ENCODE data around the gene OR56A3. TPM values are rescaled to one million over a fixed set of nuclear protein-coding genes. Genes with fewer than 3 reads are reported as not detected.
"Not testable (repeated sequence)": the region's sequence is repeated elsewhere in the genome, so short reads cannot be mapped to it uniquely, and the experiment has no call there.

The OR56A3 gene
- total RNA-seq, 1 experiment from 2014 or later = not detected

DNA sequence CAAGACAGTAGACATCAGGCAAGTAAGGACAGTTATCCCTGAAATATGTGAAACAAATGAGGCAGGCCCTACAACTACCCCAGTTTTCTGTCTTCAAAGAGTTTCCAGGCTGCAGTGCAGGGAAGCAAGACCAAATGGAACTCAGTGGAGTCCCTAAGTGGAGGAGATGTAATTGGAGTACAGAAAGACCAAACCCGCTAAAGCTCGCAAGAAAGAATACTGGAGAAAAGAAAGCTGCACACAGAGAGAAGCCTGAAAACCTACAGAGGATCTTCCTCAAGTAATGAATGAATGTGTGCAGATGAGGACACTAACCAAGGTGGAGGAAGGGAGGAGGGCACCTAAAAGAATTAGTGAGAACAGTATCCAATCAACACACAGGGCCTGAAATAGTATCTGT, 1.3 kb upstream of the OR56A3 start:
- Histone ChIP-seq H3K4me1 (ENCODE audit: control insufficient read depth, insufficient read depth, low read length) (no peaks in the 10 kb centered on the region), H3K27ac (ENCODE audit: low read length) (no peak overlapping the region), H3K4me3 (ENCODE audit: low read depth in 2 of 2, low read length in 2 of 2) (no peak overlapping the region), H3K36me3 (ENCODE audit: control insufficient read depth, insufficient read depth, low read length) (no peaks in the 10 kb centered on the region), H3K9me3 (ENCODE audit: control insufficient read depth, insufficient read depth, low read depth, low read length) (peaks cover 3% of the 10 kb centered on the region; the same call in 1 of the 2 replicates), H3K27me3 (ENCODE audit: control insufficient read depth, insufficient read depth, low read length) (no peaks in the 10 kb centered on the region; the same call in 1 of the 2 replicates)
- in situ Hi-C loops (cut with HindIII; ENCODE audit: low pct_unique_long_range_greater_than_20kb, low sequenced_read_pairs) = no loop called here
- DNase-seq (ENCODE audit: low read depth, low spot score) = no peak
- BruUV-seq (replicated peaks) = no TSS peak
- ATAC-seq = no peak
- TF ChIP-seq SIN3A (IDR thresholded peaks at IDR 0.05; ENCODE audit: borderline replicate concordance, insufficient read depth, low read depth, low read length) (no peak), POLR2AphosphoS5 (IDR thresholded peaks at IDR 0.05; ENCODE audit: low read depth, low read length) (no peak), TCF7L2 (IDR thresholded peaks at IDR 0.05; ENCODE audit: low read depth, low read length) (no peak)
- TF ChIP-seq, protein P1, sequence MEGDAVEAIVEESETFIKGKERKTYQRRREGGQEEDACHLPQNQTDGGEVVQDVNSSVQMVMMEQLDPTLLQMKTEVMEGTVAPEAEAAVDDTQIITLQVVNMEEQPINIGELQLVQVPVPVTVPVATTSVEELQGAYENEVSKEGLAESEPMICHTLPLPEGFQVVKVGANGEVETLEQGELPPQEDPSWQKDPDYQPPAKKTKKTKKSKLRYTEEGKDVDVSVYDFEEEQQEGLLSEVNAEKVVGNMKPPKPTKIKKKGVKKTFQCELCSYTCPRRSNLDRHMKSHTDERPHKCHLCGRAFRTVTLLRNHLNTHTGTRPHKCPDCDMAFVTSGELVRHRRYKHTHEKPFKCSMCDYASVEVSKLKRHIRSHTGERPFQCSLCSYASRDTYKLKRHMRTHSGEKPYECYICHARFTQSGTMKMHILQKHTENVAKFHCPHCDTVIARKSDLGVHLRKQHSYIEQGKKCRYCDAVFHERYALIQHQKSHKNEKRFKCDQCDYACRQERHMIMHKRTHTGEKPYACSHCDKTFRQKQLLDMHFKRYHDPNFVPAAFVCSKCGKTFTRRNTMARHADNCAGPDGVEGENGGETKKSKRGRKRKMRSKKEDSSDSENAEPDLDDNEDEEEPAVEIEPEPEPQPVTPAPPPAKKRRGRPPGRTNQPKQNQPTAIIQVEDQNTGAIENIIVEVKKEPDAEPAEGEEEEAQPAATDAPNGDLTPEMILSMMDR (IDR thresholded peaks at IDR 0.05) = no peak
- TF ChIP-seq, protein P2, sequence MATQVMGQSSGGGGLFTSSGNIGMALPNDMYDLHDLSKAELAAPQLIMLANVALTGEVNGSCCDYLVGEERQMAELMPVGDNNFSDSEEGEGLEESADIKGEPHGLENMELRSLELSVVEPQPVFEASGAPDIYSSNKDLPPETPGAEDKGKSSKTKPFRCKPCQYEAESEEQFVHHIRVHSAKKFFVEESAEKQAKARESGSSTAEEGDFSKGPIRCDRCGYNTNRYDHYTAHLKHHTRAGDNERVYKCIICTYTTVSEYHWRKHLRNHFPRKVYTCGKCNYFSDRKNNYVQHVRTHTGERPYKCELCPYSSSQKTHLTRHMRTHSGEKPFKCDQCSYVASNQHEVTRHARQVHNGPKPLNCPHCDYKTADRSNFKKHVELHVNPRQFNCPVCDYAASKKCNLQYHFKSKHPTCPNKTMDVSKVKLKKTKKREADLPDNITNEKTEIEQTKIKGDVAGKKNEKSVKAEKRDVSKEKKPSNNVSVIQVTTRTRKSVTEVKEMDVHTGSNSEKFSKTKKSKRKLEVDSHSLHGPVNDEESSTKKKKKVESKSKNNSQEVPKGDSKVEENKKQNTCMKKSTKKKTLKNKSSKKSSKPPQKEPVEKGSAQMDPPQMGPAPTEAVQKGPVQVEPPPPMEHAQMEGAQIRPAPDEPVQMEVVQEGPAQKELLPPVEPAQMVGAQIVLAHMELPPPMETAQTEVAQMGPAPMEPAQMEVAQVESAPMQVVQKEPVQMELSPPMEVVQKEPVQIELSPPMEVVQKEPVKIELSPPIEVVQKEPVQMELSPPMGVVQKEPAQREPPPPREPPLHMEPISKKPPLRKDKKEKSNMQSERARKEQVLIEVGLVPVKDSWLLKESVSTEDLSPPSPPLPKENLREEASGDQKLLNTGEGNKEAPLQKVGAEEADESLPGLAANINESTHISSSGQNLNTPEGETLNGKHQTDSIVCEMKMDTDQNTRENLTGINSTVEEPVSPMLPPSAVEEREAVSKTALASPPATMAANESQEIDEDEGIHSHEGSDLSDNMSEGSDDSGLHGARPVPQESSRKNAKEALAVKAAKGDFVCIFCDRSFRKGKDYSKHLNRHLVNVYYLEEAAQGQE (IDR thresholded peaks at IDR 0.05; ENCODE audit: insufficient read depth in 1 of 2, low read depth in 2 of 2, low read length in 1 of 2) = no peak
- ChIA-PET CTCF (no interaction called here), POLR2A (no interaction called here)
- intact Hi-C loops (cut with micrococcal nuclease; ENCODE audit: unreplicated experiment) = no loop called here

DNA sequence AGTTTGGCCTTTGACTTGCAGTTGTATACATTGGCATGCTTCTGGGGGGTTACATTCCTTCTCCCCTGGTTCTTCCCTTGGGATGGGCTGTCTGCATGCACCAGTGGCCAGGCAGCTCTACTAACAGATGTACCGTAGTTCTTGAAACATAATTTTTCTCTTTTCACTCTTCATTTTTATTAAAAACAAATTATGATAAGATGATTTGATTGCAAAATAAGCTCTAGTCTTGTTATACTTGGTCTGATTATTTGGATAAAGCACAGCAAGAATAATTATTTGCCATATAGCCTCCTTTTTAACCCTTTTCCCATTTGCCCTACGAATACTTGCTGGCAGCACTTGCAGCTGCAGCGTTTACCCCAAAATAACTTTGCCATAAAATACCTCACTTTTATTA, 13.5 kb downstream of the OR56A3 start:
- Histone ChIP-seq H3K4me1 (ENCODE audit: control insufficient read depth, insufficient read depth, low read length) (no peaks in the 10 kb centered on the region), H3K36me3 (ENCODE audit: control insufficient read depth, insufficient read depth, low read length) (no peaks in the 10 kb centered on the region), H3K27ac (ENCODE audit: low read length) (no peak overlapping the region), H3K27me3 (ENCODE audit: control insufficient read depth, insufficient read depth, low read length) (no peaks in the 10 kb centered on the region), H3K9me3 (ENCODE audit: control insufficient read depth, insufficient read depth, low read depth, low read length) (no peaks in the 10 kb centered on the region; the same call in 1 of the 2 replicates), H3K4me3 (ENCODE audit: low read depth in 2 of 2, low read length in 2 of 2) (no peak overlapping the region)
- ChIA-PET CTCF (no interaction called here), POLR2A (no interaction called here)
- DNase-seq (ENCODE audit: low read depth, low spot score) (no peak), ATAC-seq (no peak)
- TF ChIP-seq TCF7L2 (IDR thresholded peaks at IDR 0.05; ENCODE audit: low read depth, low read length) (no peak), POLR2AphosphoS5 (IDR thresholded peaks at IDR 0.05; ENCODE audit: low read depth, low read length) (no peak)
- TF ChIP-seq, protein P1 (IDR thresholded peaks at IDR 0.05) = no peak; the same call in 1 of the 2 replicates
- TF ChIP-seq, protein P2 (IDR thresholded peaks at IDR 0.05; ENCODE audit: insufficient read depth in 1 of 2, low read depth in 2 of 2, low read length in 1 of 2) = no peak
- in situ Hi-C loops (cut with HindIII; ENCODE audit: low pct_unique_long_range_greater_than_20kb, low sequenced_read_pairs) (no loop called here), intact Hi-C loops (cut with micrococcal nuclease; ENCODE audit: unreplicated experiment) (no loop called here)
- no TSS peak for BruUV-seq (replicated peaks)

DNA sequence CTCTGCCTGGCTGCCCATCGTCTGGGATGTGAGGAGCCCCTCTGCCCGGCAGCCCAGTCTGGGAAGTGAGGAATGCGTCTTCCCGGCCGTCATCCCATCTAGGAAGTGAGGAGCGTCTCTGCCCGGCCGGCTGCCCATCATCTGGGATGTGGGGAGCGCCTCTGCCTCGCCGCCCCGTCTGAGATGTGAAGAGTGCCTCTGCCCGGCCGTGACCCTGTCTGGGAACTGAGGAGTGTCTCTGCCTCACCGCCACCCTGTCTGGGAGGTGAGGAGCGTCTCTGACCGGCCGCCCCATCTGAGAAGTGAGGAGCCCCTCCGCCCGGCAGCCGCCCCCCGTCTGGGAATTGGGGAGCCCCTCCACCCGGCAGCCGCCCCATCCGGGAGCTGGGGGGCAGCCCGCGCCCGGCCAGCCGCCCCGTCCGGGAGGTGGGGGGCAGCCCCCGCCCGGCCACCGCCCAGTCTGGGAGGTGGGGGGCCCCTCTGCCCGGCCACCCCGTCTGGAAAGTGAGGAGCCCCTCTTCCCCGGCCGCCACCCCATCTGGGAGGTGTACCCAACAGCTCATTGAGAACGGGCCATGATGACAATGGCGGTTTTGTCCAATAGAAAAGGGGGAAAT, 18.8 kb downstream of the OR56A3 start:
- CTCF ChIA-PET; ATAC-seq; BruUV-seq (replicated peaks); in situ Hi-C loops (cut with HindIII; ENCODE audit: low pct_unique_long_range_greater_than_20kb, low sequenced_read_pairs); H3K4me3 ChIP-seq (ENCODE audit: low read depth in 2 of 2, low read length in 2 of 2); H3K4me1 ChIP-seq (ENCODE audit: control insufficient read depth, insufficient read depth, low read length); DNase-seq (ENCODE audit: low read depth, low spot score); POLR2A ChIA-PET; H3K27me3 ChIP-seq (ENCODE audit: control insufficient read depth, insufficient read depth, low read length); H3K36me3 ChIP-seq (ENCODE audit: control insufficient read depth, insufficient read depth, low read length); intact Hi-C loops (cut with micrococcal nuclease; ENCODE audit: unreplicated experiment); H3K9me3 ChIP-seq (ENCODE audit: control insufficient read depth, insufficient read depth, low read depth, low read length); H3K27ac ChIP-seq (ENCODE audit: low read length): not testable (repeated sequence)

Data from Panc1 (cell line).